ENCODE results near the gene METTL1.

Gene METTL1

GRCh38 chr12:57795354-57795753 is 23.4 kb upstream of the METTL1 start:
- DNase-seq (ENCODE audit: low read depth), result no peak
- H3K4me3 ChIP-seq (ENCODE audit: low read depth, low read length), result no peak overlapping the region
- no peak for TF ChIP-seq CTCF (conservative IDR thresholded peaks at IDR 0.05; ENCODE audit: low read depth, low read length)

- peak; percentile 83 for DNase-seq (ENCODE audit: low read depth)
Observed at GRCh38 chr12:57793920-57794319, 22.0 kb upstream of the METTL1 start.

GRCh38 chr12:57783861-57784260 is 12.0 kb upstream of the METTL1 start:
- H3K4me3 ChIP-seq (ENCODE audit: low read depth, low read length), result no peak overlapping the region
- no peak for DNase-seq (ENCODE audit: low read depth)
- no peak for TF ChIP-seq CTCF (conservative IDR thresholded peaks at IDR 0.05; ENCODE audit: low read depth, low read length)

More at GRCh38 chr12:57793920-57794319, 22.0 kb upstream of the METTL1 start:
- TF ChIP-seq CTCF (conservative IDR thresholded peaks at IDR 0.05; ENCODE audit: low read depth, low read length), result no peak
- no peak overlapping the region for H3K4me3 ChIP-seq (ENCODE audit: low read depth, low read length)

- no peak for DNase-seq (ENCODE audit: low read depth)
- peak overlapping the region; percentile 91 for H3K4me3 ChIP-seq (ENCODE audit: low read depth, low read length)
- no peak for TF ChIP-seq CTCF (conservative IDR thresholded peaks at IDR 0.05; ENCODE audit: low read depth, low read length)
Observed at GRCh38 chr12:57783466-57783801, 11.5 kb upstream of the METTL1 start.

GRCh38 chr12:57782608-57783465 is 10.9 kb upstream of the METTL1 start, which contains the start of gene TSFM:
TSFM (plus strand) TSS chr12:57782787; CDS start chr12:57782802, 15 bp downstream.
- peak within 1 kb of the TSS; percentile 91 for H3K4me3 ChIP-seq (ENCODE audit: low read depth, low read length)
- DNase-seq (ENCODE audit: low read depth), result peak; percentile 96
- peak; percentile 89 for TF ChIP-seq CTCF (conservative IDR thresholded peaks at IDR 0.05; ENCODE audit: low read depth, low read length)

- DNase-seq (ENCODE audit: low read depth), result no peak
- no peak for TF ChIP-seq CTCF (conservative IDR thresholded peaks at IDR 0.05; ENCODE audit: low read depth, low read length)
- no peak overlapping the region for H3K4me3 ChIP-seq (ENCODE audit: low read depth, low read length)
Observed at GRCh38 chr12:57782243-57782607, 10.3 kb upstream of the METTL1 start.

GRCh38 chr12:57781801-57782200 is 9.9 kb upstream of the METTL1 start:
- H3K4me3 ChIP-seq (ENCODE audit: low read depth, low read length), result no peak overlapping the region
- DNase-seq (ENCODE audit: low read depth), result no peak
- no peak for TF ChIP-seq CTCF (conservative IDR thresholded peaks at IDR 0.05; ENCODE audit: low read depth, low read length)

Measured in choroid plexus epithelial cell (primary cell).